ENCODE measurements around the gene TERB1.

DNA sequence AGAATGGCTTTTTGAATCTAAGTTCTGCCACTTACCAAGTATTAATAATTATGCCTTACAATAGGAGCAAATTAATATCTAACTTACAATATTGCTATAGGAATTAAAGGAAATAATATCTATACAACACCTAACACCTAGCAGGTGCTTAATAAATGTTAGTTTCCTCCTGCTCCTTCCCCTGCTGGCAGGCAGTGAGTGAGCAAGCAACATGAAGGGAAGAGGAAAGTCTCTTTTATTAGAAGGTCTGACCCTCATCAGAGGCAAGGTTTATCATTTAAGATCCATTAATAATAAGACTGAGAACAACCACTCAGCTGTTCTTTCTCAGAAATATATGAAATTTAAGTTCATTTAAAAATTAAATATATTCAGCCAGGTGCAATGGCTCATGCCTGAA, 43.3 kb downstream of the TERB1 start:
- TF ChIP-seq, protein P1, sequence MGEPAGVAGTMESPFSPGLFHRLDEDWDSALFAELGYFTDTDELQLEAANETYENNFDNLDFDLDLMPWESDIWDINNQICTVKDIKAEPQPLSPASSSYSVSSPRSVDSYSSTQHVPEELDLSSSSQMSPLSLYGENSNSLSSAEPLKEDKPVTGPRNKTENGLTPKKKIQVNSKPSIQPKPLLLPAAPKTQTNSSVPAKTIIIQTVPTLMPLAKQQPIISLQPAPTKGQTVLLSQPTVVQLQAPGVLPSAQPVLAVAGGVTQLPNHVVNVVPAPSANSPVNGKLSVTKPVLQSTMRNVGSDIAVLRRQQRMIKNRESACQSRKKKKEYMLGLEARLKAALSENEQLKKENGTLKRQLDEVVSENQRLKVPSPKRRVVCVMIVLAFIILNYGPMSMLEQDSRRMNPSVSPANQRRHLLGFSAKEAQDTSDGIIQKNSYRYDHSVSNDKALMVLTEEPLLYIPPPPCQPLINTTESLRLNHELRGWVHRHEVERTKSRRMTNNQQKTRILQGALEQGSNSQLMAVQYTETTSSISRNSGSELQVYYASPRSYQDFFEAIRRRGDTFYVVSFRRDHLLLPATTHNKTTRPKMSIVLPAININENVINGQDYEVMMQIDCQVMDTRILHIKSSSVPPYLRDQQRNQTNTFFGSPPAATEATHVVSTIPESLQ (CRISPR knock-in tag; IDR thresholded peaks at IDR 0.05): no peak
- TF ChIP-seq, protein P2, sequence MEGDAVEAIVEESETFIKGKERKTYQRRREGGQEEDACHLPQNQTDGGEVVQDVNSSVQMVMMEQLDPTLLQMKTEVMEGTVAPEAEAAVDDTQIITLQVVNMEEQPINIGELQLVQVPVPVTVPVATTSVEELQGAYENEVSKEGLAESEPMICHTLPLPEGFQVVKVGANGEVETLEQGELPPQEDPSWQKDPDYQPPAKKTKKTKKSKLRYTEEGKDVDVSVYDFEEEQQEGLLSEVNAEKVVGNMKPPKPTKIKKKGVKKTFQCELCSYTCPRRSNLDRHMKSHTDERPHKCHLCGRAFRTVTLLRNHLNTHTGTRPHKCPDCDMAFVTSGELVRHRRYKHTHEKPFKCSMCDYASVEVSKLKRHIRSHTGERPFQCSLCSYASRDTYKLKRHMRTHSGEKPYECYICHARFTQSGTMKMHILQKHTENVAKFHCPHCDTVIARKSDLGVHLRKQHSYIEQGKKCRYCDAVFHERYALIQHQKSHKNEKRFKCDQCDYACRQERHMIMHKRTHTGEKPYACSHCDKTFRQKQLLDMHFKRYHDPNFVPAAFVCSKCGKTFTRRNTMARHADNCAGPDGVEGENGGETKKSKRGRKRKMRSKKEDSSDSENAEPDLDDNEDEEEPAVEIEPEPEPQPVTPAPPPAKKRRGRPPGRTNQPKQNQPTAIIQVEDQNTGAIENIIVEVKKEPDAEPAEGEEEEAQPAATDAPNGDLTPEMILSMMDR (IDR thresholded peaks at IDR 0.05): no peak
- TF ChIP-seq ZNF121 (CRISPR knock-in tag; IDR thresholded peaks at IDR 0.05) (no peak), ZNF416 (CRISPR knock-in tag; IDR thresholded peaks at IDR 0.05) (no peak), OVOL2 (CRISPR knock-in tag; IDR thresholded peaks at IDR 0.05; ENCODE audit: borderline replicate concordance) (no peak), CREM (CRISPR knock-in tag; IDR thresholded peaks at IDR 0.05) (no peak)
- TF ChIP-seq, protein P3, sequence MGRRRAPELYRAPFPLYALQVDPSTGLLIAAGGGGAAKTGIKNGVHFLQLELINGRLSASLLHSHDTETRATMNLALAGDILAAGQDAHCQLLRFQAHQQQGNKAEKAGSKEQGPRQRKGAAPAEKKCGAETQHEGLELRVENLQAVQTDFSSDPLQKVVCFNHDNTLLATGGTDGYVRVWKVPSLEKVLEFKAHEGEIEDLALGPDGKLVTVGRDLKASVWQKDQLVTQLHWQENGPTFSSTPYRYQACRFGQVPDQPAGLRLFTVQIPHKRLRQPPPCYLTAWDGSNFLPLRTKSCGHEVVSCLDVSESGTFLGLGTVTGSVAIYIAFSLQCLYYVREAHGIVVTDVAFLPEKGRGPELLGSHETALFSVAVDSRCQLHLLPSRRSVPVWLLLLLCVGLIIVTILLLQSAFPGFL (CRISPR knock-in tag; IDR thresholded peaks at IDR 0.05; ENCODE audit: borderline replicate concordance): no peak
- TF ChIP-seq, protein P4, sequence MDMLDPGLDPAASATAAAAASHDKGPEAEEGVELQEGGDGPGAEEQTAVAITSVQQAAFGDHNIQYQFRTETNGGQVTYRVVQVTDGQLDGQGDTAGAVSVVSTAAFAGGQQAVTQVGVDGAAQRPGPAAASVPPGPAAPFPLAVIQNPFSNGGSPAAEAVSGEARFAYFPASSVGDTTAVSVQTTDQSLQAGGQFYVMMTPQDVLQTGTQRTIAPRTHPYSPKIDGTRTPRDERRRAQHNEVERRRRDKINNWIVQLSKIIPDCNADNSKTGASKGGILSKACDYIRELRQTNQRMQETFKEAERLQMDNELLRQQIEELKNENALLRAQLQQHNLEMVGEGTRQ (CRISPR knock-in tag; IDR thresholded peaks at IDR 0.05): no peak
- TF ChIP-seq, protein P5, sequence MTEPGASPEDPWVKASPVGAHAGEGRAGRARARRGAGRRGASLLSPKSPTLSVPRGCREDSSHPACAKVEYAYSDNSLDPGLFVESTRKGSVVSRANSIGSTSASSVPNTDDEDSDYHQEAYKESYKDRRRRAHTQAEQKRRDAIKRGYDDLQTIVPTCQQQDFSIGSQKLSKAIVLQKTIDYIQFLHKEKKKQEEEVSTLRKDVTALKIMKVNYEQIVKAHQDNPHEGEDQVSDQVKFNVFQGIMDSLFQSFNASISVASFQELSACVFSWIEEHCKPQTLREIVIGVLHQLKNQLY (CRISPR knock-in tag; IDR thresholded peaks at IDR 0.05): no peak

Measured in WTC11 (cell line).